Vagina (tissue), 2 donors: ENCODE data around the gene CENPU.

Source experiments
- POLR2AphosphoS5 ChIP-seq, 2 donors: sonication (generic); formaldehyde crosslinking; IDR thresholded peaks; one replicate each; pipeline ENCODE4 v1.9.0; 2017; ENCODE audit warnings: antibody characterized with exemption in 2 of 2, mild to moderate bottlenecking in 2 of 2, low read depth in 1 of 2; ENCODE audit not compliant: insufficient read depth in 1 of 2
- TF ChIP-seq, protein P1 (sequence below), 3 experiments: fragments of 450-650 bp in 2 of 3; fragments of 200-600 bp in 1 of 3; sonication (generic) in 1 of 3; IDR thresholded peaks; one replicate each; pipeline ENCODE4 v1.5.1; 2017 to 2019; ENCODE audit warnings: antibody characterized with exemption in 3 of 3, mild to moderate bottlenecking in 2 of 3, moderate library complexity in 2 of 3

DNA sequence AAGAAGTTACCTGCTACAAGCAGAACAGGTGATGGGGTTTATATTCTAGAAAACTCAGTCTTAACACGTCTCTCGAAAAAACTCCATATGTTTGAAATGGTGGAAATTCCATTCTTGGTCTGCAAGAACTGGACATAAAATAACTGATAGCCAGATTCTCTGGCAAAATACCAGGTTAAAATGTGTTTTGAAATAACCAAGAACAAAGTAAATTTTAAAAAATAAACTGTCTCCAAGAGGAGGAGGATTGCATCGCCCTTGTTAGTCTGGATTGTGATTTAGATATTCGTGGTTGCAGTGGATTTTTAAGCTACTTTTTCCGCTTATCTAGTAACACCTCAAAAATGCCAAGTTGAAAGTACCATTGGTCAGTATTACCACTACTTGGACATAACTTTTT lies 40.8 kb downstream of the CENPU start:
- TF ChIP-seq, protein P1, sequence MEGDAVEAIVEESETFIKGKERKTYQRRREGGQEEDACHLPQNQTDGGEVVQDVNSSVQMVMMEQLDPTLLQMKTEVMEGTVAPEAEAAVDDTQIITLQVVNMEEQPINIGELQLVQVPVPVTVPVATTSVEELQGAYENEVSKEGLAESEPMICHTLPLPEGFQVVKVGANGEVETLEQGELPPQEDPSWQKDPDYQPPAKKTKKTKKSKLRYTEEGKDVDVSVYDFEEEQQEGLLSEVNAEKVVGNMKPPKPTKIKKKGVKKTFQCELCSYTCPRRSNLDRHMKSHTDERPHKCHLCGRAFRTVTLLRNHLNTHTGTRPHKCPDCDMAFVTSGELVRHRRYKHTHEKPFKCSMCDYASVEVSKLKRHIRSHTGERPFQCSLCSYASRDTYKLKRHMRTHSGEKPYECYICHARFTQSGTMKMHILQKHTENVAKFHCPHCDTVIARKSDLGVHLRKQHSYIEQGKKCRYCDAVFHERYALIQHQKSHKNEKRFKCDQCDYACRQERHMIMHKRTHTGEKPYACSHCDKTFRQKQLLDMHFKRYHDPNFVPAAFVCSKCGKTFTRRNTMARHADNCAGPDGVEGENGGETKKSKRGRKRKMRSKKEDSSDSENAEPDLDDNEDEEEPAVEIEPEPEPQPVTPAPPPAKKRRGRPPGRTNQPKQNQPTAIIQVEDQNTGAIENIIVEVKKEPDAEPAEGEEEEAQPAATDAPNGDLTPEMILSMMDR (IDR thresholded peaks at IDR 0.05): no peak
- no peak for TF ChIP-seq POLR2AphosphoS5 (IDR thresholded peaks at IDR 0.05; ENCODE audit: insufficient read depth in 1 of 2, low read depth in 1 of 2)
